GM10266 (cell line): ENCODE results near the gene COMT.

Experiments used
- DNase-seq: peaks from one replicate; pipeline ENCODE4 v3.0.0; 2012; ENCODE audit errors: extremely low spot score
- CTCF ChIP-seq: IDR thresholded peaks from 2 replicates; pipeline ENCODE4 v1.5.1; 2012; ENCODE audit warnings: mild to moderate bottlenecking, low read depth; ENCODE audit not compliant: control insufficient read depth, insufficient read depth; ENCODE audit errors: missing control alignments

Gene COMT

GRCh38 chr22:19977296-19978243 lies 36.0 kb downstream of the COMT start:
- TF ChIP-seq CTCF: no peak
- no peak for DNase-seq

- no peak for TF ChIP-seq CTCF
These were observed 37.2 kb downstream of the COMT start for GRCh38 chr22:19978748-19979147.

DNA sequence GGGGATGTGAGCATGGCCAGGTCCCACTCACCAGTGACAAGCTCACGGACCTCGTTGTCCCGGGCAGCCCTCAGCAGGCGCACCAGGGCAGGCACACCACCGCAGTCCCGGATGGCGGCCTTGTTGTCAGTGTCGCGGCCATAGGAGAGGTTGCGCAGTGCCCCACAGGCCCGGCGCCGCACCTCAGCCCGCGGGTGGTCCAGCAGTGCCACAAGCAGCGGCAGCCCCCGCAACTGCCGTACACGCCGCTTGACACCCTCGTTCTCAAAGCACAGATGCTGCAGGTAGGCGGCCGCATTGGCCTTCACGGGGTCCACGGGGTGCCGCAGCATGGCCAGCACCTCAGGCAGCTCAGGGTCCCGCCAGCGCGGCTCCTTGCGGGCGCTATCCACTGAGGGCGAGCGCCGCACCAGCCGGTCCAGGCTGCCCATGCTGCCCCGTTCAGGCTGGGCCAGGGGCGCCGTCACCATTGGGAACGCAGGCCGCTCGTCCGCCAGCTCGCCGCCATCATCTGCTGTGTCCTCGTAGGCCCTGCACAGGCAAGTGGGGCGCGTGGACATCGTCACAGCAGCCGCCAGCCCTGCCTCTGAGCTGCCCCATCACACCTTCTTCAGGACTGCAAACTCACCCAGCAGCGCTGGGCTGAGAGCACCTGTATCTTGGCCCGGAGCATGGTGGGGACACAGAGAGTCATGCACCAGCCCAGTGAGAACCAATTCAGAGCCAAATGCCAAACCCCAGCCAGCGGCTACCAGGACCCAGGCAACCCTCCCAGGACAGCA lies 38.3 kb downstream of the COMT start:
- no peak for TF ChIP-seq CTCF
- DNase-seq: no peak

More at GRCh38 chr22:19978748-19979147, 37.2 kb downstream of the COMT start:
- DNase-seq: no peak

GRCh38 chr22:19980766-19981165 lies 39.2 kb downstream of the COMT start:
- TF ChIP-seq CTCF: no peak
- DNase-seq: no peak

- DNase-seq: no peak
- no peak for TF ChIP-seq CTCF
These were observed 39.8 kb downstream of the COMT start for GRCh38 chr22:19981171-19981960.

DNA sequence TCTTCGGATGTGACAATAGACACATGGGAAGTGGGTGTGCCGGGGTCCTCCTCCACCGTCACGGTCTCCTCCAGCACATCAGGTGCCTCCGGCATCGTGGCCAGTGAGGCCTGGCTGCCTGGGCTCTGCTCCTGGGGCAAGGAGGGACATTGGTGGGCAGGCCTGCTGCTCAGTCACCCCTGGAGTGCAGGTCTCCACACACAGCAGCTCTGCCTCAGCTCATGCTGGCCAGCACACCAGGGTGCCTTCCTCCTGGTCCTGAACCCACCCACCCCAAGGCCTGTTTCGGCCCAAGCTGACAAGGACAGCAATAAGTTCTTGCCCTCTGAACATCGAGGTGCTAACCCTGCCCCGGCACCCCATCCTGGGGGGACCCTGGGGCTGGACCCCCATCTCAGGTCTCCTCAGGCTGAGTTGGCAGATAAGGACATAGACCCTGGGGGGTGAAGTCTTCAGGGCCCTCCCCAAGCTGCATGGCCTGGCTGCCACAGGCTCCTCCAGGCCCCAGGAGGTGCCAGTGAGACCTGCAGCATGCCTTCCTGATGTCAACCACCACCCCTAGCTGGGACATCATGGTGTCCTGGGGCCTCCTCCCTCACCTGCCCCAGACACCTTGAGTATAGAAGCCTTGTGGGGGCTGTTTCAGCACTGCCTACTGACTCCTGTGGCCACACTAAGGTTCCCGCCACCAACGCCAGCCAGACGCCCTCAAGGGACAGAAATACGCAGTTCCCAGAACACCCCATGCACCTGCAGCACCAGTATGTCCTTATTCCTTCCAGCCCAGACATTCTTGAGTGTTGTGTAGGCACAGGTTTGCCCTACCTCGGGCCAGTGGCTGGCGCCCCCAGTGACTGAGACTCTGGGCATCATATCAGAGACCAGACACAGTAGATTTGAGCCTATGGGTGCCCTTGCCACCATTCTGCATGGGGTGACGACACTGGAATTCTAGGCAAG lies 40.7 kb downstream of the COMT start:
- TF ChIP-seq CTCF: no peak
- no peak for DNase-seq
